ENCODE measurements around the gene RABEP2. TPM values are rescaled to one million over a fixed set of nuclear protein-coding genes. Genes with fewer than 3 reads are reported as not detected.

Gene RABEP2
- total RNA-seq, 1 donor = 16.3 TPM

GRCh38 chr16:28923231-28923587 lies 1.8 kb downstream of the RABEP2 start:
- H3K9me3 ChIP-seq (ENCODE audit: low read depth, low read length) = no peaks in the 10 kb centered on the region
- H3K4me1 ChIP-seq (ENCODE audit: insufficient read depth, low read length) = peaks cover 24% of the 10 kb centered on the region
- H3K27me3 ChIP-seq (ENCODE audit: insufficient read depth, low read length) = no peaks in the 10 kb centered on the region
- H3K4me3 ChIP-seq (ENCODE audit: low read length) = no peak overlapping the region

- peaks cover 11% of the 10 kb centered on the region for H3K4me1 ChIP-seq (ENCODE audit: insufficient read depth, low read length)
- H3K4me3 ChIP-seq (ENCODE audit: low read length) = no peak overlapping the region
- H3K27me3 ChIP-seq (ENCODE audit: insufficient read depth, low read length) = no peaks in the 10 kb centered on the region
- no peaks in the 10 kb centered on the region for H3K9me3 ChIP-seq (ENCODE audit: low read depth, low read length)
These were observed 6.3 kb downstream of the RABEP2 start for GRCh38 chr16:28918698-28919097.

- H3K27me3 ChIP-seq (ENCODE audit: insufficient read depth, low read length) = no peaks in the 10 kb centered on the region
- H3K9me3 ChIP-seq (ENCODE audit: low read depth, low read length) = no peaks in the 10 kb centered on the region
- no peaks in the 10 kb centered on the region for H3K4me1 ChIP-seq (ENCODE audit: insufficient read depth, low read length)
- no peak overlapping the region for H3K4me3 ChIP-seq (ENCODE audit: low read length)
These were observed 7.9 kb downstream of the RABEP2 start for GRCh38 chr16:28917095-28917494.

- Histone ChIP-seq H3K9me3 (ENCODE audit: low read depth, low read length) (no peaks in the 10 kb centered on the region), H3K4me1 (ENCODE audit: insufficient read depth, low read length) (no peaks in the 10 kb centered on the region), H3K27me3 (ENCODE audit: insufficient read depth, low read length) (no peaks in the 10 kb centered on the region), H3K4me3 (ENCODE audit: low read length) (no peak overlapping the region)
These were observed 9.9 kb downstream of the RABEP2 start for GRCh38 chr16:28915181-28915580.

- Histone ChIP-seq H3K4me3 (ENCODE audit: low read length) (no peak overlapping the region), H3K27me3 (ENCODE audit: insufficient read depth, low read length) (no peaks in the 10 kb centered on the region), H3K4me1 (ENCODE audit: insufficient read depth, low read length) (no peaks in the 10 kb centered on the region), H3K9me3 (ENCODE audit: low read depth, low read length) (no peaks in the 10 kb centered on the region)
These were observed 10.9 kb downstream of the RABEP2 start for GRCh38 chr16:28913946-28914724.

- no peak overlapping the region for H3K4me3 ChIP-seq (ENCODE audit: low read length)
- no peaks in the 10 kb centered on the region for H3K4me1 ChIP-seq (ENCODE audit: insufficient read depth, low read length)
- H3K9me3 ChIP-seq (ENCODE audit: low read depth, low read length) = no peaks in the 10 kb centered on the region
- no peaks in the 10 kb centered on the region for H3K27me3 ChIP-seq (ENCODE audit: insufficient read depth, low read length)
These were observed 12.5 kb downstream of the RABEP2 start for GRCh38 chr16:28912558-28912957.

- H3K4me1 ChIP-seq (ENCODE audit: insufficient read depth, low read length) = no peaks in the 10 kb centered on the region
- no peaks in the 10 kb centered on the region for H3K9me3 ChIP-seq (ENCODE audit: low read depth, low read length)
- no peaks in the 10 kb centered on the region for H3K27me3 ChIP-seq (ENCODE audit: insufficient read depth, low read length)
- no peak overlapping the region for H3K4me3 ChIP-seq (ENCODE audit: low read length)
These were observed 14.7 kb downstream of the RABEP2 start for GRCh38 chr16:28910086-28911031.

GRCh38 chr16:28905800-28906372 lies 19.2 kb downstream of the RABEP2 start:
- Histone ChIP-seq H3K4me3 (ENCODE audit: low read length) (no peak overlapping the region), H3K4me1 (ENCODE audit: insufficient read depth, low read length) (no peaks in the 10 kb centered on the region), H3K9me3 (ENCODE audit: low read depth, low read length) (no peaks in the 10 kb centered on the region), H3K27me3 (ENCODE audit: insufficient read depth, low read length) (no peaks in the 10 kb centered on the region)

GRCh38 chr16:28905229-28905754 lies 19.7 kb downstream of the RABEP2 start:
- no peaks in the 10 kb centered on the region for H3K4me1 ChIP-seq (ENCODE audit: insufficient read depth, low read length)
- H3K4me3 ChIP-seq (ENCODE audit: low read length) = no peak overlapping the region
- no peaks in the 10 kb centered on the region for H3K9me3 ChIP-seq (ENCODE audit: low read depth, low read length)
- no peaks in the 10 kb centered on the region for H3K27me3 ChIP-seq (ENCODE audit: insufficient read depth, low read length)

- Histone ChIP-seq H3K4me3 (ENCODE audit: low read length) (no peak overlapping the region), H3K4me1 (ENCODE audit: insufficient read depth, low read length) (no peaks in the 10 kb centered on the region), H3K9me3 (ENCODE audit: low read depth, low read length) (no peaks in the 10 kb centered on the region), H3K27me3 (ENCODE audit: insufficient read depth, low read length) (no peaks in the 10 kb centered on the region)
These were observed 20.2 kb downstream of the RABEP2 start for GRCh38 chr16:28904828-28905227.

GRCh38 chr16:28904363-28904762 lies 20.7 kb downstream of the RABEP2 start:
- no peaks in the 10 kb centered on the region for H3K27me3 ChIP-seq (ENCODE audit: insufficient read depth, low read length)
- H3K9me3 ChIP-seq (ENCODE audit: low read depth, low read length) = no peaks in the 10 kb centered on the region
- H3K4me1 ChIP-seq (ENCODE audit: insufficient read depth, low read length) = no peaks in the 10 kb centered on the region
- H3K4me3 ChIP-seq (ENCODE audit: low read length) = no peak overlapping the region

GRCh38 chr16:28903344-28904042 lies 21.5 kb downstream of the RABEP2 start:
- Histone ChIP-seq H3K27me3 (ENCODE audit: insufficient read depth, low read length) (no peaks in the 10 kb centered on the region), H3K4me1 (ENCODE audit: insufficient read depth, low read length) (no peaks in the 10 kb centered on the region), H3K4me3 (ENCODE audit: low read length) (no peak overlapping the region), H3K9me3 (ENCODE audit: low read depth, low read length) (no peaks in the 10 kb centered on the region)

GRCh38 chr16:28902909-28903308 lies 22.1 kb downstream of the RABEP2 start:
- Histone ChIP-seq H3K9me3 (ENCODE audit: low read depth, low read length) (no peaks in the 10 kb centered on the region), H3K4me3 (ENCODE audit: low read length) (no peak overlapping the region), H3K27me3 (ENCODE audit: insufficient read depth, low read length) (no peaks in the 10 kb centered on the region), H3K4me1 (ENCODE audit: insufficient read depth, low read length) (no peaks in the 10 kb centered on the region)

- H3K9me3 ChIP-seq (ENCODE audit: low read depth, low read length) = no peaks in the 10 kb centered on the region
- H3K4me1 ChIP-seq (ENCODE audit: insufficient read depth, low read length) = no peaks in the 10 kb centered on the region
- no peak overlapping the region for H3K4me3 ChIP-seq (ENCODE audit: low read length)
- no peaks in the 10 kb centered on the region for H3K27me3 ChIP-seq (ENCODE audit: insufficient read depth, low read length)
These were observed 23.2 kb downstream of the RABEP2 start for GRCh38 chr16:28901862-28902261.

All from mononuclear cell (primary cell).